IMR-90 (cell line): Measurements from ENCODE around the gene ATP11A. TPM values are rescaled to one million over a fixed set of nuclear protein-coding genes. Genes with fewer than 3 reads are reported as not detected.

ENCODE experiments used
- ATAC-seq: fragments of 200-7000 bp; cut with Tn5 transposase; 2 replicates; pipeline ENCODE4 v1.9.1; 2020; ENCODE audit warnings: low read depth, mild to moderate bottlenecking, moderate library complexity
- BruUV-seq: library from RNA; stranded (reverse); fragments of 400-500 nt; replicated peaks from 2 replicates; lab custom pipeline; 2021; lab: Mats Ljungman, UMichigan
- CTCF ChIA-PET: fragments of 300-600 bp; formaldehyde crosslinking; extraction: SDS; loops from one replicate; lab custom pipeline; 2021; ENCODE audit warnings: antibody characterized with exemption; lab: Yijun Ruan, JAX
- POLR2A ChIA-PET: fragments of 300-600 bp; sonication (Branson Sonifier 250); formaldehyde crosslinking; loops from one replicate; lab custom pipeline; 2022; ENCODE audit warnings: antibody characterized with exemption; ENCODE audit not compliant: unreplicated experiment; lab: Charles Lee
- DNase-seq: peaks from one replicate; pipeline ENCODE4 v3.0.0; 2013
- H2AFZ ChIP-seq: replicated peaks from 2 replicates; pipeline ENCODE3; 2013; ENCODE audit warnings: low read length, mild to moderate bottlenecking; ENCODE audit not compliant: poor library complexity
- H2AK5ac ChIP-seq: 2 replicates; pipeline ENCODE4 v1.6.1; 2013; ENCODE audit warnings: low read depth, low read length, inconsistent platforms
- H2AK9ac ChIP-seq: replicated peaks from 2 replicates; pipeline ENCODE3; 2013; ENCODE audit warnings: mild to moderate bottlenecking, low read depth, low read length, moderate library complexity; ENCODE audit not compliant: poor library complexity
- H2BK120ac ChIP-seq: 2 replicates; pipeline ENCODE4 v1.6.1; 2013; ENCODE audit warnings: low read depth, low read length, inconsistent platforms
- H2BK15ac ChIP-seq: 3 replicates; pipeline ENCODE4 v1.6.1; 2013; ENCODE audit warnings: low read depth, low read length, inconsistent platforms
- H2BK20ac ChIP-seq: 2 replicates; pipeline ENCODE4 v1.6.1; 2013; ENCODE audit warnings: low read depth, mild to moderate bottlenecking, inconsistent platforms, low read length, moderate library complexity
- H2BK5ac ChIP-seq: 2 replicates; pipeline ENCODE4 v1.6.1; 2013; ENCODE audit warnings: mild to moderate bottlenecking, low read depth, low read length, inconsistent platforms; ENCODE audit not compliant: poor library complexity, severe bottlenecking
- H3K14ac ChIP-seq: replicated peaks from 2 replicates; pipeline ENCODE4 v1.6.1; 2013; ENCODE audit warnings: low read depth, low read length, inconsistent platforms
- H3K18ac ChIP-seq: 2 replicates; pipeline ENCODE4 v1.6.1; 2013; ENCODE audit warnings: low read depth, low read length, control low read depth
- H3K23ac ChIP-seq: 2 replicates; pipeline ENCODE4 v1.6.1; 2013; ENCODE audit warnings: low read depth, low read length, inconsistent platforms
- H3K27ac ChIP-seq: 2 replicates; pipeline ENCODE4 v1.5.1; 2013; ENCODE audit warnings: mild to moderate bottlenecking, control low read depth, low read length; ENCODE audit not compliant: insufficient read depth
- H3K27me3 ChIP-seq: 2 replicates; pipeline ENCODE4 v1.6.1; 2013; ENCODE audit warnings: low read length; ENCODE audit not compliant: control insufficient read depth, insufficient read depth
- H3K36me3 ChIP-seq: 2 replicates; pipeline ENCODE4 v1.6.1; 2013; ENCODE audit warnings: low read length, mixed read lengths; ENCODE audit not compliant: control insufficient read depth, insufficient read depth
- H3K4ac ChIP-seq: 2 replicates; pipeline ENCODE4 v1.6.1; 2013; ENCODE audit warnings: low read depth, low read length, inconsistent platforms
- H3K4me1 ChIP-seq: 2 replicates; pipeline ENCODE4 v1.6.1; 2013; ENCODE audit warnings: low read length, mixed read lengths; ENCODE audit not compliant: control insufficient read depth, insufficient read depth
- H3K4me2 ChIP-seq: 2 replicates; pipeline ENCODE4 v1.6.1; 2013; ENCODE audit warnings: low read depth, mild to moderate bottlenecking, control low read depth, low read length, moderate library complexity
- H3K4me3 ChIP-seq: 2 replicates; pipeline ENCODE4 v1.5.1; 2013; ENCODE audit warnings: low read depth, mild to moderate bottlenecking, control low read depth, low read length, moderate library complexity; ENCODE audit not compliant: insufficient read depth
- H3K56ac ChIP-seq: 2 replicates; pipeline ENCODE4 v1.6.1; 2013; ENCODE audit warnings: low read length, inconsistent platforms; ENCODE audit not compliant: insufficient read depth; ENCODE audit errors: extremely low read depth
- H3K79me1 ChIP-seq, 2 experiments: 2 replicates each; pipeline ENCODE4 v1.6.1; 2013; ENCODE audit warnings: low read length in 2 of 2, inconsistent platforms in 1 of 2, low read depth in 1 of 2
- H3K9ac ChIP-seq: 2 replicates; pipeline ENCODE4 v1.6.1; 2013; ENCODE audit warnings: low read depth, low read length, control low read depth
- H3K9me1 ChIP-seq: 2 replicates; pipeline ENCODE4 v1.6.1; 2013; ENCODE audit warnings: low read length, inconsistent platforms; ENCODE audit not compliant: insufficient read depth
- H3K9me3 ChIP-seq: 2 replicates; pipeline ENCODE4 v1.6.1; 2013; ENCODE audit warnings: low read length; ENCODE audit not compliant: control insufficient read depth, insufficient read depth
- H4K20me1 ChIP-seq: 2 replicates; pipeline ENCODE4 v1.6.1; 2013; ENCODE audit warnings: low read length, inconsistent platforms; ENCODE audit not compliant: insufficient read depth
- H4K5ac ChIP-seq: 2 replicates; pipeline ENCODE4 v1.6.1; 2013; ENCODE audit warnings: mild to moderate bottlenecking, low read depth, low read length, control low read depth
- H4K8ac ChIP-seq, 2 experiments: 2 replicates each; pipeline ENCODE4 v1.6.1; 2013; ENCODE audit warnings: low read depth in 2 of 2, low read length in 2 of 2, control low read depth in 1 of 2, inconsistent platforms in 1 of 2
- H4K91ac ChIP-seq: 2 replicates; pipeline ENCODE4 v1.6.1; 2013; ENCODE audit warnings: low read depth, low read length, inconsistent platforms; ENCODE audit not compliant: insufficient read depth
- BHLHE40 ChIP-seq: fragments of 150-350 bp; IDR thresholded peaks from 2 replicates; pipeline ENCODE4 v1.6.1; 2016; ENCODE audit warnings: mild to moderate bottlenecking, low read depth, low read length
- CEBPB ChIP-seq: IDR thresholded peaks from 2 replicates; pipeline ENCODE4 v1.6.1; 2012; ENCODE audit warnings: low read depth, low read length, improper control_type of control experiment
- CHD1 ChIP-seq: IDR thresholded peaks from 2 replicates; pipeline ENCODE4 v1.6.1; 2012; ENCODE audit warnings: low read depth, low read length, improper control_type of control experiment
- ELK1 ChIP-seq: fragments of 150-350 bp; IDR thresholded peaks from 2 replicates; pipeline ENCODE4 v1.6.1; 2016; ENCODE audit warnings: low read depth, mild to moderate bottlenecking, low read length, moderate library complexity, borderline replicate concordance
- FOS ChIP-seq: fragments of 150-350 bp; IDR thresholded peaks from 2 replicates; pipeline ENCODE4 v1.6.1; 2016; ENCODE audit warnings: low read depth, low read length
- MAZ ChIP-seq: IDR thresholded peaks from 2 replicates; pipeline ENCODE4 v1.6.1; 2012; ENCODE audit warnings: low read depth, mild to moderate bottlenecking, low read length, improper control_type of control experiment, moderate library complexity, borderline replicate concordance
- MXI1 ChIP-seq: IDR thresholded peaks from 2 replicates; pipeline ENCODE4 v1.6.1; 2012; ENCODE audit warnings: low read depth, mild to moderate bottlenecking, low read length, moderate library complexity, borderline replicate concordance
- NFE2L2 ChIP-seq: fragments of 150-350 bp; IDR thresholded peaks from 2 replicates; pipeline ENCODE4 v1.6.1; 2016; ENCODE audit warnings: low read depth, mild to moderate bottlenecking, low read length
- POLR2A ChIP-seq: IDR thresholded peaks from 2 replicates; pipeline ENCODE4 v1.6.1; 2012; ENCODE audit warnings: mild to moderate bottlenecking, low read depth, low read length
- RCOR1 ChIP-seq: IDR thresholded peaks from 2 replicates; pipeline ENCODE4 v1.6.1; 2012; ENCODE audit warnings: mild to moderate bottlenecking, low read length, improper control_type of control experiment; ENCODE audit not compliant: insufficient replicate concordance
- RFX5 ChIP-seq: IDR thresholded peaks from 2 replicates; pipeline ENCODE4 v1.8.0; 2012; ENCODE audit warnings: low read depth, mild to moderate bottlenecking, low read length, moderate library complexity
- SMC3 ChIP-seq: fragments of 150-350 bp; IDR thresholded peaks from 2 replicates; pipeline ENCODE4 v1.6.1; 2016; ENCODE audit warnings: low read depth, mild to moderate bottlenecking, antibody characterized with exemption, low read length, moderate library complexity
- USF2 ChIP-seq: fragments of 150-350 bp; IDR thresholded peaks from 2 replicates; pipeline ENCODE4 v1.6.1; 2017; ENCODE audit warnings: mild to moderate bottlenecking, antibody characterized with exemption, low read length, low read depth
- WGBS, 2 experiments: methylation state at CpG; one replicate each; pipeline versions ENCODE4 v1.1.5 to v1.1.7; 2013; ENCODE audit warnings: missing lambda C conversion rate in 2 of 2; ENCODE audit not compliant: insufficient read length in 1 of 2; ENCODE audit errors: extremely low coverage in 2 of 2; 5-methylcytosine and 5-hydroxymethylcytosine counted together
- dilution Hi-C: fragments of 300-500 bp; cut with HindIII; formaldehyde crosslinking; loops from one replicate; pipeline ENCODE4 v1.14.3; 2018; ENCODE audit warnings: low sequenced_read_pairs; ENCODE audit not compliant: unreplicated experiment
- in situ Hi-C: fragments of 300-500 bp; cut with MboI; formaldehyde crosslinking; loops from 3 replicates; pipeline ENCODE4 v1.14.3; 2019; ENCODE audit warnings: low sequenced_read_pairs, inconsistent platforms, mixed read lengths
- intact Hi-C: fragments of 100-400 bp; cut with micrococcal nuclease; formaldehyde crosslinking; loops from 2 replicates; pipeline ENCODE4 v1.10.0; 2022
- polyA plus RNA-seq, 3 experiments: library from polyadenylated mRNA; depleted of rRNA; stranded (reverse); fragments of >200 nt; gene quantifications; 2 replicates each; pipeline ENCODE4 v1.2.3, GENCODE V29; 2012; ENCODE audit warnings: low replicate concordance in 1 of 3
- total RNA-seq: library from RNA; depleted of rRNA; stranded (reverse); fragments of >200 nt; gene quantifications from 2 replicates; pipeline ENCODE4 v1.2.3, GENCODE V29; 2012
- TF ChIP-seq, protein P1 (sequence below): conservative IDR thresholded peaks from 2 replicates; pipeline ENCODE4 v1.5.1; 2012; ENCODE audit warnings: mild to moderate bottlenecking, low read depth, low read length, improper control_type of control experiment

ATP11A gene
- total and polyA plus RNA-seq, 2 of the 4 experiments (the other 2 are of a cell fraction) = 8.4 to 12.0 TPM

GRCh38 chr13:112861876-112862615 is 172.2 kb downstream of the ATP11A start:
- CTCF ChIA-PET = no interaction called here
- in situ Hi-C loops = no loop called here
- intact Hi-C loops = no loop called here

More at GRCh38 chr13:112861876-112862615, 172.2 kb downstream of the ATP11A start:
- Histone ChIP-seq H3K56ac (no peak overlapping the region), H2AK9ac (no peak overlapping the region), H2BK5ac (no peak overlapping the region), H3K27ac (no peak overlapping the region), H2BK15ac (no peak overlapping the region), H3K18ac (no peak overlapping the region), H3K23ac (no peak overlapping the region), H4K20me1 (no peaks in the 10 kb centered on the region; the same call in none of the 2 replicates), H4K8ac (no peak overlapping the region), H3K9me1 (no peaks in the 10 kb centered on the region), H2BK120ac (no peak overlapping the region), H2BK20ac (no peak overlapping the region), H3K4me3 (no peak overlapping the region), H2AFZ (no peak overlapping the region), H3K9ac (no peak overlapping the region), H3K14ac (no peak overlapping the region), H2AK5ac (no peak overlapping the region), H4K91ac (no peak overlapping the region), H3K4me1 (peaks cover 3% of the 10 kb centered on the region), H3K79me1 (no peaks in the 10 kb centered on the region), H3K4me2 (no peak overlapping the region), H3K36me3 (peaks cover 30% of the 10 kb centered on the region), H3K9me3 (no peaks in the 10 kb centered on the region), H3K4ac (no peak overlapping the region), H4K5ac (no peak overlapping the region), H3K27me3 (no peaks in the 10 kb centered on the region)
- BruUV-seq = no TSS peak
- TF ChIP-seq RFX5 = no peak
- no peak for TF ChIP-seq CEBPB
- no peak for TF ChIP-seq MXI1
- TF ChIP-seq SMC3 = no peak
- no peak for TF ChIP-seq NFE2L2
- no peak for TF ChIP-seq POLR2A
- TF ChIP-seq, protein P1, sequence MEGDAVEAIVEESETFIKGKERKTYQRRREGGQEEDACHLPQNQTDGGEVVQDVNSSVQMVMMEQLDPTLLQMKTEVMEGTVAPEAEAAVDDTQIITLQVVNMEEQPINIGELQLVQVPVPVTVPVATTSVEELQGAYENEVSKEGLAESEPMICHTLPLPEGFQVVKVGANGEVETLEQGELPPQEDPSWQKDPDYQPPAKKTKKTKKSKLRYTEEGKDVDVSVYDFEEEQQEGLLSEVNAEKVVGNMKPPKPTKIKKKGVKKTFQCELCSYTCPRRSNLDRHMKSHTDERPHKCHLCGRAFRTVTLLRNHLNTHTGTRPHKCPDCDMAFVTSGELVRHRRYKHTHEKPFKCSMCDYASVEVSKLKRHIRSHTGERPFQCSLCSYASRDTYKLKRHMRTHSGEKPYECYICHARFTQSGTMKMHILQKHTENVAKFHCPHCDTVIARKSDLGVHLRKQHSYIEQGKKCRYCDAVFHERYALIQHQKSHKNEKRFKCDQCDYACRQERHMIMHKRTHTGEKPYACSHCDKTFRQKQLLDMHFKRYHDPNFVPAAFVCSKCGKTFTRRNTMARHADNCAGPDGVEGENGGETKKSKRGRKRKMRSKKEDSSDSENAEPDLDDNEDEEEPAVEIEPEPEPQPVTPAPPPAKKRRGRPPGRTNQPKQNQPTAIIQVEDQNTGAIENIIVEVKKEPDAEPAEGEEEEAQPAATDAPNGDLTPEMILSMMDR = no peak
- no peak for TF ChIP-seq MAZ
- no peak for TF ChIP-seq BHLHE40
- TF ChIP-seq RCOR1 = no peak
- no peak for TF ChIP-seq ELK1
- TF ChIP-seq CHD1 = no peak
- no peak for TF ChIP-seq FOS
- no peak for TF ChIP-seq USF2
- no peak for DNase-seq
- 88% methylated on average over 30 of the region's 32 CpGs; no CpG with 5 or more reads in 1 of the 2 experiments for WGBS, 2 experiments
- ATAC-seq = no peak
- POLR2A ChIA-PET = no interaction called here
- dilution Hi-C loops = no loop called here
